HEK293T (cell line): ENCODE results near the gene PRPF40B.

Experiments
- CTCF ChIA-PET: fragments of 350-600 bp; formaldehyde crosslinking; extraction: SDS; loops from one replicate; lab custom pipeline; 2021; ENCODE audit warnings: antibody characterized with exemption, inconsistent platforms; lab: Yijun Ruan, JAX
- POLR2A ChIA-PET: fragments of 350-600 bp; formaldehyde crosslinking; extraction: SDS; loops from one replicate; lab custom pipeline; 2020; ENCODE audit warnings: antibody characterized with exemption, inconsistent platforms; lab: Yijun Ruan, JAX
- DNase-seq: peaks from one replicate; pipeline ENCODE4 v3.0.0; 2012; ENCODE audit warnings: mixed read lengths; ENCODE audit errors: extremely low spot score
- ARNT ChIP-seq: fragments of 450-650 bp; IDR thresholded peaks from 2 replicates; pipeline ENCODE4 v1.6.1; 2017; ENCODE audit warnings: mild to moderate bottlenecking
- BHLHE40 ChIP-seq: fragments of 450-650 bp; IDR thresholded peaks from 2 replicates; pipeline ENCODE4 v1.6.1; 2016; ENCODE audit warnings: mild to moderate bottlenecking, moderate library complexity, borderline replicate concordance
- CTBP1 ChIP-seq: fragments of 450-650 bp; IDR thresholded peaks from 2 replicates; pipeline ENCODE4 v1.6.1; 2016; ENCODE audit warnings: borderline replicate concordance
- ELF4 ChIP-seq: fragments of 450-650 bp; IDR thresholded peaks from 2 replicates; pipeline ENCODE4 v1.6.1; 2017; ENCODE audit warnings: antibody characterized with exemption
- FOXA1 ChIP-seq: fragments of 450-650 bp; IDR thresholded peaks from 2 replicates; pipeline ENCODE4 v1.6.1; 2016; ENCODE audit warnings: mild to moderate bottlenecking
- FOXK2 ChIP-seq: fragments of 450-650 bp; IDR thresholded peaks from 2 replicates; pipeline ENCODE4 v1.6.1; 2016; ENCODE audit warnings: mild to moderate bottlenecking
- FOXM1 ChIP-seq: fragments of 450-650 bp; IDR thresholded peaks from 2 replicates; pipeline ENCODE4 v1.6.1; 2017; ENCODE audit warnings: mild to moderate bottlenecking, borderline replicate concordance
- HDGF ChIP-seq: fragments of 450-650 bp; IDR thresholded peaks from 2 replicates; pipeline ENCODE4 v1.6.1; 2017; ENCODE audit warnings: antibody characterized with exemption, borderline replicate concordance
- L3MBTL2 ChIP-seq: fragments of 450-650 bp; conservative IDR thresholded peaks from 2 replicates; pipeline ENCODE4 v1.6.1; 2016; ENCODE audit warnings: mild to moderate bottlenecking
- LEF1 ChIP-seq: fragments of 450-650 bp; IDR thresholded peaks from 2 replicates; pipeline ENCODE4 v1.6.1; 2017; ENCODE audit warnings: mild to moderate bottlenecking, borderline replicate concordance
- NFRKB ChIP-seq: fragments of 450-650 bp; IDR thresholded peaks from 2 replicates; pipeline ENCODE4 v1.6.1; 2016; ENCODE audit warnings: mild to moderate bottlenecking, moderate library complexity
- PKNOX1 ChIP-seq: fragments of 450-650 bp; IDR thresholded peaks from 2 replicates; pipeline ENCODE4 v1.6.1; 2016
- SP1 ChIP-seq: fragments of 450-650 bp; IDR thresholded peaks from 2 replicates; pipeline ENCODE4 v1.6.1; 2017
- SUZ12 ChIP-seq: fragments of 450-650 bp; IDR thresholded peaks from 2 replicates; pipeline ENCODE4 v1.6.1; 2016; ENCODE audit warnings: mild to moderate bottlenecking
- TARDBP ChIP-seq: fragments of 450-650 bp; IDR thresholded peaks from 2 replicates; pipeline ENCODE4 v1.6.1; 2016
- ZNF384 ChIP-seq: fragments of 450-650 bp; IDR thresholded peaks from 2 replicates; pipeline ENCODE4 v1.6.1; 2016

The PRPF40B gene

GRCh38 chr12:49618576-49618975 lies 4.8 kb upstream of the PRPF40B start:
- POLR2A ChIA-PET = no interaction called here
- no peak for DNase-seq
- TF ChIP-seq FOXA1 (no peak), FOXK2 (no peak), ARNT (no peak), HDGF (no peak), L3MBTL2 (no peak), SP1 (no peak), ZNF384 (no peak), ELF4 (no peak), FOXM1 (no peak), BHLHE40 (no peak), NFRKB (no peak), TARDBP (no peak), SUZ12 (no peak)
- CTCF ChIA-PET = interaction anchor here (0.6 kb wide), 1 partner anchor 41 kb away, joined by 3 read pairs; no protein-coding TSS in a partner anchor

GRCh38 chr12:49619286-49619685 lies 4.1 kb upstream of the PRPF40B start:
- TF ChIP-seq LEF1 = no peak
- no peak for TF ChIP-seq HDGF
- TF ChIP-seq L3MBTL2 = no peak
- TF ChIP-seq NFRKB = no peak
- TF ChIP-seq BHLHE40 = no peak
- no peak for TF ChIP-seq ELF4
- TF ChIP-seq FOXA1 = no peak
- CTCF ChIA-PET = interaction anchor here (0.7 kb wide), 1 partner anchor 322 kb away, joined by 5 read pairs; no protein-coding TSS in a partner anchor
- DNase-seq = no peak
- POLR2A ChIA-PET = interaction anchor here (0.8 kb wide), 1 partner anchor 122 kb away, joined by 3 read pairs; the partner anchor contains the start of gene TMBIM6

- DNase-seq = no peak
- CTCF ChIA-PET = interaction anchor here (0.6 to 2.6 kb wide), 3 partner anchors 16 to 51 kb away, joined by 3 to 11 read pairs (median 4); no protein-coding TSS in a partner anchor
- TF ChIP-seq L3MBTL2 (no peak; the same call in 1 of the 2 replicates), SP1 (no peak), FOXM1 (no peak)
- POLR2A ChIA-PET = interaction anchor here (1.0 kb wide), 1 partner anchor 84 kb away, joined by 3 read pairs; no protein-coding TSS in a partner anchor
Observed at GRCh38 chr12:49621651-49622500, 1.5 kb upstream of the PRPF40B start.

GRCh38 chr12:49622501-49623141 lies 740 bp upstream of the PRPF40B start:
- peak; percentile 34 for DNase-seq
- POLR2A ChIA-PET = interaction anchor here (0.9 to 1.3 kb wide), 4 partner anchors 14 to 256 kb away, joined by 3 to 7 read pairs (median 4); partner anchors contain the start of gene SPATS2
- TF ChIP-seq L3MBTL2 (peak; percentile 62; the same call in 1 of the 2 replicates), ZNF384 (peak; percentile 92), HDGF (no peak)
- CTCF ChIA-PET = interaction anchor here (0.6 to 2.6 kb wide), 3 partner anchors 15 to 51 kb away, joined by 3 to 11 read pairs (median 4); no protein-coding TSS in a partner anchor

- no peak for DNase-seq
- ChIA-PET CTCF (interaction anchor here (1.5 kb wide), 1 partner anchor 116 kb away, joined by 5 read pairs; the partner anchor contains the start of gene TMBIM6), POLR2A (no interaction called here)
- no peak for TF ChIP-seq HDGF
- no peak for TF ChIP-seq TARDBP
- TF ChIP-seq FOXM1 = no peak
- TF ChIP-seq ZNF384 = no peak
- TF ChIP-seq FOXK2 = no peak
- no peak for TF ChIP-seq L3MBTL2
- TF ChIP-seq ARNT = no peak
- no peak for TF ChIP-seq FOXA1
- no peak for TF ChIP-seq CTBP1
- no peak for TF ChIP-seq PKNOX1
- TF ChIP-seq ELF4 = no peak
- TF ChIP-seq BHLHE40 = no peak
- TF ChIP-seq SP1 = no peak
- TF ChIP-seq NFRKB = no peak
- TF ChIP-seq LEF1 = no peak
Observed at GRCh38 chr12:49624921-49625577, 1.7 kb downstream of the PRPF40B start.

GRCh38 chr12:49626169-49626835 lies 2.9 kb downstream of the PRPF40B start:
- TF ChIP-seq L3MBTL2 (no peak), LEF1 (no peak), CTBP1 (no peak), PKNOX1 (no peak), SP1 (no peak), ARNT (no peak), FOXK2 (no peak), HDGF (no peak), ZNF384 (no peak), BHLHE40 (no peak), TARDBP (no peak), SUZ12 (no peak), FOXA1 (no peak), ELF4 (no peak), FOXM1 (no peak)
- ChIA-PET POLR2A (no interaction called here), CTCF (no interaction called here)
- DNase-seq = no peak
